A375 (cell line): ENCODE measurements around the gene ZNF184. TPM values are rescaled to one million over a fixed set of nuclear protein-coding genes. Genes with fewer than 3 reads are reported as not detected.

Source experiments
- small RNA-seq: library from RNA; depleted of rRNA; stranded (forward); fragments of <200 nt; gene quantifications from one replicate; pipeline ENCODE3, GENCODE V24; 2014
- total RNA-seq: library from RNA; depleted of rRNA; stranded (reverse); fragments of >200 nt; shearing (Covaris generic); gene quantifications from 2 replicates; pipeline ENCODE4 v1.2.3, GENCODE V29; 2014; rRNA removed

Gene ZNF184
- 2.6 and 3.8 TPM in 2 replicates for total RNA-seq

GRCh38 chr6:27472617-27473400, at the start of gene ZNF184:
ZNF184 (minus strand) TSS chr6:27473105; CDS start chr6:27472294, 811 bp downstream.

Small RNAs within 50 kb of the gene (small RNA-seq; reads per million reads assigned to genes)
- not detected for gene AL021918.1
- not detected for gene AL021918.2
- not detected for gene MCFD2P1

Other genes starting within 250 kb of the ZNF184 start
- 0.16 and 3.5 TPM in 2 replicates for gene PRSS16, start 225.4 kb downstream of the ZNF184 start, total RNA-seq
- gene POM121L2, start 160.8 kb downstream of the ZNF184 start, total RNA-seq: not detected in 2 replicates
- gene ZNF391, start 84.3 kb downstream of the ZNF184 start, total RNA-seq: 1.2 and 3.7 TPM in 2 replicates